HG02973 (cell line): Measurements from ENCODE around the gene NEK11.

Experiments
- ATAC-seq: cut with Tn5 transposase; IDR thresholded peaks from one replicate; pipeline ENCODE4 v1.9.1; 2021; ENCODE audit warnings: moderate library complexity; ENCODE audit not compliant: unreplicated experiment

NEK11 gene

GRCh38 chr3:131140891-131141290, 114.2 kb downstream of the NEK11 start:
- ATAC-seq: no peak

DNA sequence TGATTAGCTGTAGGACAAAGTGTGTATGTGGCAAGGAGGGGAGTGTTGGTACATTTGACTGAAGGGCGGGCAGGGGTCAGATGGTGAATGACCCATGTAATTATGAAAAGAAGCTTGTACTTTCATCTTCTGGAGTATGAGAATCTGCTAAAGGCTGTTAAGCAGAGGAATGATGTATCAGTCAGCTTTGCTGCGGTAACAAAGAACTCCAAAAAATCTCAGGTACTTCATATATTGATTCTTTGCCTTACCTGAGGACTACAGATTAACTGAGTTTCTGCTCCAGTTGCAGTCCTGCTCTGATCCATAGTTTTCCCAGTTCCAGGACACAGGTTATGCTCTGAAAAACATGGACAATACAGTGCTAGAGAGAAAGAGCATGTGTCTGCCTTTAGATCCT, 115.1 kb downstream of the NEK11 start:
- ATAC-seq: no peak

GRCh38 chr3:131142580-131142979, 115.9 kb downstream of the NEK11 start:
- ATAC-seq: no peak

- ATAC-seq: no peak
Measured at GRCh38 chr3:131143802-131144201, 117.1 kb downstream of the NEK11 start.

DNA sequence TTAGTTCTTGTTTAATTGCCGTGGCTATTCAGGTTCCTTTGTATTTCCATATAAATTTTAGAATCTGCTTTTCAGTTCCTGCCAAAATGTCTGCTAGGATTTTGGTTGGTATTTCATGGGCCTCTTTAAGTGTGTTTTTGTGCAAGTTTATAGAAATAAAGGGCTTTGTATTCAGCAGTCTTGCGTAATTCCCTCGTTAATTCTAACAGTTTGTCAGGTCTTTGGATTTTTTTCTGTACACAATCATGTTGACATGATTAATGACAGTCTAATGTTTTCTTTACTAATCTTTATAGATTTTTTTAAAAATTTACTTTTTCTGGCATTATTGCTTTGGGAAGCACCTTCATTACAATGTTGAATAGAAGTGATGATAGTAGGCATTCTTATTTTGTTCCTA, 120.9 kb downstream of the NEK11 start:
- ATAC-seq: no peak

GRCh38 chr3:131158434-131158833, 131.8 kb downstream of the NEK11 start:
- no peak for ATAC-seq

GRCh38 chr3:131162516-131162915, 135.8 kb downstream of the NEK11 start:
- no peak for ATAC-seq

GRCh38 chr3:131167867-131168266, 141.2 kb downstream of the NEK11 start:
- no peak for ATAC-seq

- no peak for ATAC-seq
Measured at GRCh38 chr3:131169331-131169730, 142.7 kb downstream of the NEK11 start.

GRCh38 chr3:131172502-131173200, 146.0 kb downstream of the NEK11 start:
- no peak for ATAC-seq

DNA sequence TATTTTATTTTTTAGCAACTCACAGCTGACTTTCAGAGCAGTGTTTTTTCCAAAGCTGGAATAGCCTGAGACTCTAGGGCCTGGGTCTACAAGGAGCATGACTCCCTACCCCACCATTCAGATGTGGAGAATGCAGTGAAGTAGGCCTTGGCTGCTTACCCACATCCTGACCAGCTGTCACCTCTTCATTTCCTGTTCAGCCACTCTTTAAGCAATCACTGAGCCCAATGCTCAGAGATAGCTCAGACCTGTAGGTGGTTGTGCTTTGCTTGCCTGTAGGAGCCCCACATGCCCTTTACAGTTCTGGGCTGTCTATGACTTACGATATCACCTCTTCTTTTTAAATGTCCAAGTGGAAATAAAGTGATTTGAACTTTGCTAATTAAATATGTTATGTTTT, 148.1 kb downstream of the NEK11 start:
- ATAC-seq: peak; percentile 97

DNA sequence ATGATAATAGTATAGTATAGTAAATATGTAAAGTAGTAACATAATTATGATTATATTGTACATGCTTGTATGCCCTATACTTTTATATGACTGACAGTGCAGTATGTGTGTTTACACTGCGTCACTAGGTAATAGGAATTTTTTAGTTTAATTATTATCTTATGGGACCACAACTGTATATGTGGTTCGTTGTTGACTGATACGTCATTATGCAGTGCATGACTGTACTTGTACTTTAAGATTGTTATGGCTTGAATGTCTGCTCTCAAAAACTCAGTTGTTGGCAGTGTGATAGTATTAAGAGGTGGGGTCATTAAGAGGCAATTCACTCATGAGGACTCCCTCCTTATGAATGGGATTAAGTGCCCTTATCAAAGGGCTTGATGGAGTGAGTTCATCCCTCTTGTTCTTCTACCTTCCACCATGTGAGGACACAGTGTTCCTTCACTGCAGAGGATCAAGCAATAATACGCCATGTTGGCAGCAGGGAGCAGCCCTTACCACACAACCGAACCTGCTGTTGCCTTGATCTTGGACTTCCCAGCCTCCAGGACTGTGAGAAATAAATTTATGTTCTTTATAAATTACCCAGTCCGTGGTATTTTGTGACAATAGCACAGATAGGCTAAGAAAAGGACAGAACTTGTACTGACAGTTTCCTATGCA, 152.2 kb downstream of the NEK11 start:
- no peak for ATAC-seq

DNA sequence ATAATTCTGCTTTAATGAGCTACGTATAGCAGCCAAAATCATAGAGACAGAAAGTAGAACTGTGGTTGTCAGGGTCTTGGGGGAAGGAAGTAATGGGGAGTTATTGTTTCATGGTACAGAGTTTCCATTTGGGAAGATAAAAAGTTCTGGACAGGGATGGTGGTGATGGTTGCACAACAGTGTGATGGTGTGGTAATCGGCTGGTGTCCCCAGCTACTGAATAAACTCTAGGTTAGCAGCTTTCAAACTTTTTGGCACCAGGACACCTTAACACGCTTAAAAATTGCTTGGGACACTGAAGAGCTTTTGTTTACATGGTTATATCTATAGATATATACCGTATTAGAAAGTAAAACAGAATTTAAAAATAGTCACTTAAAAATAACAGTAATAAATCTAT, 166.0 kb downstream of the NEK11 start:
- ATAC-seq: no peak

DNA sequence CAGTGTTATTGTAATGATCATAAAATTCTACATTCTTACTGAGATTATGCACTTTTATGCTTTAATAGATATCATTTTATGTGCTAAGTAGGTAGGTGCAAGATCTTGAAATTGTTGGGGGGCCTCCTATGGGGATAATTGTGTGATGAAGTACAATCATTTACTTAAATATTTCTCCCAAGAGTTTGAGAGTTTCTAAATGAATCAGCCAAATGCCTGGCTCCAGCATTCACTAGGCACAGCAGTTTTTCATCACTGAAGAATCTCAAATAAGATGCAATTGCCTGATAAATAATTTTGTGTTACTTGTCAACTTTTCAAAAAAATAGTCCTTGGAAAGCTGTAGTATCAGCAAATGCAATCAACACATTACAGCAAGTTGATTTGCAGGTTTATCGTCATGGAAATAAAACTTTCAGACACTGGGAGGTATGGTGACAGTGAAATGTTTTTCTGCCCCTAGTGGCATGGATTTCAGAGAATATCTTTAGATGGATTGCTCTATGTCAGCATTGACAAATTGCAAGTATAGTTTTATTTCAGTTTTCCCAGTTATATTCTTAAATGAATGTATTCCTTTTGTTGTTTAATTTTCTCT, 167.1 kb downstream of the NEK11 start:
- ATAC-seq: no peak

- no peak for ATAC-seq
Measured at GRCh38 chr3:131194816-131195215, 168.1 kb downstream of the NEK11 start.

- no peak for ATAC-seq
Measured at GRCh38 chr3:131200636-131201199, 174.0 kb downstream of the NEK11 start.

DNA sequence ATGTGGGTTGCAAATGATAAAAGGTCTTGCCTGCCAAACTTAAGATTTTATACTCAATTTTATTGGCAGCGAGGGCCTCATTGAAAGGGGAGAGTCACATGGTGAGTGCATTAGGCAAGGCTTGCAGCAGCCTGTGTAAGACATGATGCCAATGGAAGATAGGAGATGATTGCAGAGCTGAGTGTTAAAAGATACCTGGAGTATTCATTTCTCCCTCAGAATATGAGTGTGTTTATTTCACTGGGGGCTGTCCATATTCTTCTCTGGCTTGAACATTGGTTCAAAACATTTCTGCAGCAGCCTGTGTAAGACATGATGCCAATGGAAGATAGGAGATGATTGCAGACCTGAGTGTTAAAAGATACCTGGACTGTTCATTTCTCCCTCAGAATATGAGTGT, 189.7 kb downstream of the NEK11 start:
- ATAC-seq: no peak

GRCh38 chr3:131216801-131217200, 190.1 kb downstream of the NEK11 start:
- ATAC-seq: no peak

GRCh38 chr3:131217296-131217741, 190.6 kb downstream of the NEK11 start:
- no peak for ATAC-seq

DNA sequence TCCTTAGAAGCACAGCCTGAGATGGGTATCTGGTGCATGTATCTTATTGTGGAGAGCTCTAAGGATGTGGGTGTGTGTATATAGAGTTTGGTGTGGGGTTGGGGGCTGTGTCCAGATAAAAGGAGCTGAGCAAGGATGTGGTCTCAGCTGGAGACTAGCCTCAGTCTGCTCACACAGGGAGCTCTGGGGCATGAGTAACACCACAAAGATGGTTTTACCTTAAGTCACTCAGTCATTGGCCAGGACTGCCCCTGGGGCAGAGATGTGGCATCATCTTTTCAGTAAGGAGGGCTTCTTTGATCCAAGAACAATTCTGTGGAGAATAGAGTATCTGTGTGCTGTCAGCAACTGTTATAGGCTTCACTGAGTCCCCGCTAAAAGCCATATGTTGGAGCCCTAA, 191.5 kb downstream of the NEK11 start:
- ATAC-seq: no peak

GRCh38 chr3:131221731-131222130, 195.1 kb downstream of the NEK11 start:
- no peak for ATAC-seq

- no peak for ATAC-seq
Measured at GRCh38 chr3:131222599-131222998, 195.9 kb downstream of the NEK11 start.
